Measurements from ENCODE around the gene TSPEAR. TPM values are rescaled to one million over a fixed set of nuclear protein-coding genes. Genes with fewer than 3 reads are reported as not detected.

The TSPEAR gene
- total RNA-seq, 2 experiments from 2014 or later = not detected

DNA sequence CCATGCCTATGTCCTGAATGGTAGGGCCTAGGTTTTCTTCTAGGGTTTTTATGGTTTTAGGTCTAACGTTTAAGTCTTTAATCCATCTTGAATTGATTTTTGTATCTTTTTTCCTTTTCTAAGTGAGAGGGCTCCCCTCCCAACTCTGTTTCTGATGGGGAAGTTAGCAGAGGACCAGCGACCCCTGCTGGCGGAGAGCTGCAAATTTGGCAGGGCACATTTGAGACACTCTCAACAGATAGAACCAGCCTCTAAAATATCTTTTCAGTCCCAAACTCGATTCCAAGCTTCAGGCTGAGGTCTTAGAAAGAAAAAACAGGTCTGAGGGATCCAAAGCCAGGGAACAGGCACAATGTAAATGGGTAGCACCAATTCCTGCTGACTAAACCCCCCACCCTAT lies 223.5 kb downstream of the TSPEAR start:
- no peaks in the 10 kb centered on the region for H3K4me1 ChIP-seq (ENCODE audit: insufficient read depth, low read length, poor library complexity, severe bottlenecking)
- H2AFZ ChIP-seq (ENCODE audit: low read length) = no peak overlapping the region
- peak; percentile 36 for DNase-seq (ENCODE audit: low spot score)
- ChIA-PET CTCF (ENCODE audit: unreplicated experiment) (no interaction called here), POLR2A (no interaction called here)
- no peaks in the 10 kb centered on the region for H3K9me2 ChIP-seq (ENCODE audit: insufficient read depth, low read length)
- no peak overlapping the region for H3K27ac ChIP-seq (ENCODE audit: low read depth, low read length, poor library complexity, severe bottlenecking)
- H4K20me1 ChIP-seq (ENCODE audit: insufficient read depth, low read length) = no peaks in the 10 kb centered on the region
- H3K4me3 ChIP-seq (ENCODE audit: low read depth, low read length, poor library complexity, severe bottlenecking) = no peak overlapping the region
- intact Hi-C loops (cut with micrococcal nuclease; ENCODE audit: unreplicated experiment) = no loop called here
- no peak for TF ChIP-seq EZH2phosphoT487 (IDR thresholded peaks at IDR 0.05; ENCODE audit: borderline replicate concordance, low read depth, low read length)
- TF ChIP-seq, protein P1, sequence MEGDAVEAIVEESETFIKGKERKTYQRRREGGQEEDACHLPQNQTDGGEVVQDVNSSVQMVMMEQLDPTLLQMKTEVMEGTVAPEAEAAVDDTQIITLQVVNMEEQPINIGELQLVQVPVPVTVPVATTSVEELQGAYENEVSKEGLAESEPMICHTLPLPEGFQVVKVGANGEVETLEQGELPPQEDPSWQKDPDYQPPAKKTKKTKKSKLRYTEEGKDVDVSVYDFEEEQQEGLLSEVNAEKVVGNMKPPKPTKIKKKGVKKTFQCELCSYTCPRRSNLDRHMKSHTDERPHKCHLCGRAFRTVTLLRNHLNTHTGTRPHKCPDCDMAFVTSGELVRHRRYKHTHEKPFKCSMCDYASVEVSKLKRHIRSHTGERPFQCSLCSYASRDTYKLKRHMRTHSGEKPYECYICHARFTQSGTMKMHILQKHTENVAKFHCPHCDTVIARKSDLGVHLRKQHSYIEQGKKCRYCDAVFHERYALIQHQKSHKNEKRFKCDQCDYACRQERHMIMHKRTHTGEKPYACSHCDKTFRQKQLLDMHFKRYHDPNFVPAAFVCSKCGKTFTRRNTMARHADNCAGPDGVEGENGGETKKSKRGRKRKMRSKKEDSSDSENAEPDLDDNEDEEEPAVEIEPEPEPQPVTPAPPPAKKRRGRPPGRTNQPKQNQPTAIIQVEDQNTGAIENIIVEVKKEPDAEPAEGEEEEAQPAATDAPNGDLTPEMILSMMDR (conservative IDR thresholded peaks at IDR 0.05; ENCODE audit: low read length) = peak; percentile 79
- no peaks in the 10 kb centered on the region for H3K9me3 ChIP-seq (ENCODE audit: low read length)
- no peaks in the 10 kb centered on the region for H3K79me2 ChIP-seq (ENCODE audit: insufficient read depth, low read depth, low read length)
- H3K36me3 ChIP-seq (ENCODE audit: insufficient read depth, low read length) = no peaks in the 10 kb centered on the region
- no TSS peak for BruUV-seq (replicated peaks)
- H3K4me2 ChIP-seq (ENCODE audit: low read length) = no peak overlapping the region

DNA sequence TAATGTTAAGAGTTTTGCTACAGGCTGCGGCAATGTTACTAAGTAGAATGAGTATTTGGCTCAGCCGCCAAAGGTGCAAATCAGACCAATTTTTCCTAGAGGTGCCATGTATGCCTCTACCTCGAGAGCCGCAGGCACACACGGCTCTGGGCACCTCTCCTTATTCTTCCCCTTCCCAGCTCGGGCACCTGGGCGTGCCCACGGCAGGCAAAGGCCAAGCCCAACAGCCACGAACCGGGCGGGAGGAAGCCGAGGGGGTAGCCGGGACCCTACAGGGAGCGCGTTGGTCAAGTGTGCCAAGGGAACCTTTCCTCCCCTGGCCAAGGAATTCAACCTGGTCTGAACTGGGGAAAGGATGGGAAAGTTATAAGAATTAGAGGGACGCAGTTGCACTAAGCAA lies 225.1 kb downstream of the TSPEAR start:
- H4K20me1 ChIP-seq (ENCODE audit: insufficient read depth, low read length) = no peaks in the 10 kb centered on the region
- BruUV-seq (replicated peaks) = no TSS peak
- no peak for DNase-seq (ENCODE audit: low spot score)
- no peaks in the 10 kb centered on the region for H3K9me3 ChIP-seq (ENCODE audit: low read length)
- no peak overlapping the region for H3K27ac ChIP-seq (ENCODE audit: low read depth, low read length, poor library complexity, severe bottlenecking)
- no peaks in the 10 kb centered on the region for H3K4me1 ChIP-seq (ENCODE audit: insufficient read depth, low read length, poor library complexity, severe bottlenecking)
- no peaks in the 10 kb centered on the region for H3K36me3 ChIP-seq (ENCODE audit: insufficient read depth, low read length)
- H2AFZ ChIP-seq (ENCODE audit: low read length) = no peak overlapping the region
- no peaks in the 10 kb centered on the region for H3K79me2 ChIP-seq (ENCODE audit: insufficient read depth, low read depth, low read length)
- ChIA-PET POLR2A (no interaction called here), CTCF (ENCODE audit: unreplicated experiment) (no interaction called here)
- H3K9me2 ChIP-seq (ENCODE audit: insufficient read depth, low read length) = no peaks in the 10 kb centered on the region
- H3K4me2 ChIP-seq (ENCODE audit: low read length) = no peak overlapping the region
- H3K4me3 ChIP-seq (ENCODE audit: low read depth, low read length, poor library complexity, severe bottlenecking) = no peak overlapping the region
- intact Hi-C loops (cut with micrococcal nuclease; ENCODE audit: unreplicated experiment) = no loop called here
- TF ChIP-seq EZH2phosphoT487 (IDR thresholded peaks at IDR 0.05; ENCODE audit: borderline replicate concordance, low read depth, low read length) = no peak
- TF ChIP-seq, protein P1 (conservative IDR thresholded peaks at IDR 0.05; ENCODE audit: low read length) = no peak

- no peak overlapping the region for H2AFZ ChIP-seq (ENCODE audit: low read length)
- ChIA-PET POLR2A (no interaction called here), CTCF (ENCODE audit: unreplicated experiment) (no interaction called here)
- intact Hi-C loops (cut with micrococcal nuclease; ENCODE audit: unreplicated experiment) = no loop called here
- H3K36me3 ChIP-seq (ENCODE audit: insufficient read depth, low read length) = no peaks in the 10 kb centered on the region
- H3K9me3 ChIP-seq (ENCODE audit: low read length) = no peaks in the 10 kb centered on the region
- H3K27ac ChIP-seq (ENCODE audit: low read depth, low read length, poor library complexity, severe bottlenecking) = no peak overlapping the region
- no peaks in the 10 kb centered on the region for H3K9me2 ChIP-seq (ENCODE audit: insufficient read depth, low read length)
- no peak overlapping the region for H3K4me3 ChIP-seq (ENCODE audit: low read depth, low read length, poor library complexity, severe bottlenecking)
- no peak for DNase-seq (ENCODE audit: low spot score)
- no peak for TF ChIP-seq EZH2phosphoT487 (IDR thresholded peaks at IDR 0.05; ENCODE audit: borderline replicate concordance, low read depth, low read length)
- TF ChIP-seq, protein P1 (conservative IDR thresholded peaks at IDR 0.05; ENCODE audit: low read length) = no peak
- BruUV-seq (replicated peaks) = no TSS peak
- no peaks in the 10 kb centered on the region for H4K20me1 ChIP-seq (ENCODE audit: insufficient read depth, low read length)
- H3K79me2 ChIP-seq (ENCODE audit: insufficient read depth, low read depth, low read length) = no peaks in the 10 kb centered on the region
- H3K4me2 ChIP-seq (ENCODE audit: low read length) = no peak overlapping the region
- H3K4me1 ChIP-seq (ENCODE audit: insufficient read depth, low read length, poor library complexity, severe bottlenecking) = no peaks in the 10 kb centered on the region
Observed at GRCh38 chr21:44485796-44486195, 225.6 kb downstream of the TSPEAR start.

All from OCI-LY7 (cell line).